Measurements from ENCODE around the gene HES6.
"Not testable (repeated sequence)": the region's sequence is repeated elsewhere in the genome, so short reads cannot be mapped to it uniquely, and the experiment has no call there.

The HES6 gene

GRCh38 chr2:238280083-238280825 is 40.4 kb upstream of the HES6 start:
- no peak for TF ChIP-seq CTCF (conservative IDR thresholded peaks at IDR 0.05; ENCODE audit: control insufficient read depth, insufficient read depth, low read depth, low read length)
- H3K4me3 ChIP-seq (ENCODE audit: control insufficient read depth, low read depth, low read length) = no peak overlapping the region
- no peak for DNase-seq (ENCODE audit: low read depth)

- H3K4me3 ChIP-seq (ENCODE audit: control insufficient read depth, low read depth, low read length) = no peak overlapping the region
- no peak for TF ChIP-seq CTCF (conservative IDR thresholded peaks at IDR 0.05; ENCODE audit: control insufficient read depth, insufficient read depth, low read depth, low read length)
- DNase-seq (ENCODE audit: low read depth) = no peak
Observed at GRCh38 chr2:238279324-238279682, 39.5 kb upstream of the HES6 start.

GRCh38 chr2:238278626-238279323 is 38.9 kb upstream of the HES6 start:
- no peak for DNase-seq (ENCODE audit: low read depth)
- no peak overlapping the region for H3K4me3 ChIP-seq (ENCODE audit: control insufficient read depth, low read depth, low read length)
- TF ChIP-seq CTCF (conservative IDR thresholded peaks at IDR 0.05; ENCODE audit: control insufficient read depth, insufficient read depth, low read depth, low read length) = no peak

GRCh38 chr2:238277695-238278094 is 37.9 kb upstream of the HES6 start:
- DNase-seq (ENCODE audit: low read depth) = no peak
- H3K4me3 ChIP-seq (ENCODE audit: control insufficient read depth, low read depth, low read length) = no peak overlapping the region
- TF ChIP-seq CTCF (conservative IDR thresholded peaks at IDR 0.05; ENCODE audit: control insufficient read depth, insufficient read depth, low read depth, low read length) = no peak

- no peak overlapping the region for H3K4me3 ChIP-seq (ENCODE audit: control insufficient read depth, low read depth, low read length)
- no peak for TF ChIP-seq CTCF (conservative IDR thresholded peaks at IDR 0.05; ENCODE audit: control insufficient read depth, insufficient read depth, low read depth, low read length)
- DNase-seq (ENCODE audit: low read depth) = no peak
Observed at GRCh38 chr2:238274152-238274865, 34.5 kb upstream of the HES6 start.

GRCh38 chr2:238273433-238273832 is 33.6 kb upstream of the HES6 start:
- DNase-seq (ENCODE audit: low read depth); H3K4me3 ChIP-seq (ENCODE audit: control insufficient read depth, low read depth, low read length): not testable (repeated sequence)

GRCh38 chr2:238272156-238272555 is 32.3 kb upstream of the HES6 start:
- no peak for TF ChIP-seq CTCF (conservative IDR thresholded peaks at IDR 0.05; ENCODE audit: control insufficient read depth, insufficient read depth, low read depth, low read length)
- no peak for DNase-seq (ENCODE audit: low read depth)
- H3K4me3 ChIP-seq (ENCODE audit: control insufficient read depth, low read depth, low read length) = no peak overlapping the region

GRCh38 chr2:238271686-238272085 is 31.8 kb upstream of the HES6 start:
- H3K4me3 ChIP-seq (ENCODE audit: control insufficient read depth, low read depth, low read length); DNase-seq (ENCODE audit: low read depth): not testable (repeated sequence)

Data from fibroblast of mammary gland (primary cell).